ENCODE measurements around the gene CTF1. TPM values are rescaled to one million over a fixed set of nuclear protein-coding genes. Genes with fewer than 3 reads are reported as not detected.
"Not testable (repeated sequence)": the region's sequence is repeated elsewhere in the genome, so short reads cannot be mapped to it uniquely, and the experiment has no call there.

The CTF1 gene
- total RNA-seq, 1 donor from 2014 or later = 0.41 TPM

- DNase-seq (ENCODE audit: low spot score in 2 of 2) (no peak), FAIRE-seq (no peak)
These were observed 10.3 kb upstream of the CTF1 start for GRCh38 chr16:30886145-30886544.

- FAIRE-seq (no peak), DNase-seq (ENCODE audit: low spot score in 2 of 2) (no peak)
These were observed 8.5 kb upstream of the CTF1 start for GRCh38 chr16:30887927-30888326.

- FAIRE-seq (no peak), DNase-seq (ENCODE audit: low spot score in 2 of 2) (no peak)
These were observed 7.4 kb upstream of the CTF1 start for GRCh38 chr16:30888856-30889499.

- DNase-seq (ENCODE audit: low spot score in 2 of 2) (no peak), FAIRE-seq (no peak)
These were observed 6.7 kb upstream of the CTF1 start for GRCh38 chr16:30889721-30890120.

- DNase-seq (ENCODE audit: low spot score in 2 of 2); FAIRE-seq: not testable (repeated sequence)
These were observed 5.2 kb upstream of the CTF1 start for GRCh38 chr16:30891043-30891823.

- no peak for FAIRE-seq
- DNase-seq (ENCODE audit: low spot score in 2 of 2) = no peak
These were observed 3.6 kb upstream of the CTF1 start for GRCh38 chr16:30892670-30893416.

- no peak for FAIRE-seq
These were observed 3.0 kb upstream of the CTF1 start for GRCh38 chr16:30893417-30893743.

GRCh38 chr16:30893744-30894539 lies 2.5 kb upstream of the CTF1 start, which contains the start of gene BCL7C:
Gene BCL7C, minus strand, starts transcription at chr16:30894077. Its CDS starts 133 bp downstream, at chr16:30893944.
- no peak for FAIRE-seq
- peak; percentile 88 for DNase-seq (ENCODE audit: low spot score in 2 of 2)

More at GRCh38 chr16:30893417-30893743, 3.0 kb upstream of the CTF1 start:
- no peak for DNase-seq (ENCODE audit: low spot score in 2 of 2)

GRCh38 chr16:30894540-30895368 lies 1.7 kb upstream of the CTF1 start:
- FAIRE-seq = no peak
- DNase-seq (ENCODE audit: low spot score in 2 of 2) = no peak

- no peak for FAIRE-seq
- DNase-seq (ENCODE audit: low spot score in 2 of 2) = no peak
These were observed 670 bp upstream of the CTF1 start for GRCh38 chr16:30895627-30896260.

- FAIRE-seq (no peak), DNase-seq (ENCODE audit: low spot score in 2 of 2) (peak; percentile 84 to 86)
These were observed 697 bp downstream of the CTF1 start for GRCh38 chr16:30896889-30897733.

GRCh38 chr16:30899794-30900193 lies 3.4 kb downstream of the CTF1 start:
- DNase-seq (ENCODE audit: low spot score in 2 of 2) = no peak
- no peak for FAIRE-seq

GRCh38 chr16:30900588-30900987 lies 4.2 kb downstream of the CTF1 start:
- DNase-seq (ENCODE audit: low spot score in 2 of 2) (no peak), FAIRE-seq (no peak)

GRCh38 chr16:30901201-30902028 lies 5.0 kb downstream of the CTF1 start:
- DNase-seq (ENCODE audit: low spot score in 2 of 2) = no peak
- no peak for FAIRE-seq

- FAIRE-seq = no peak
- DNase-seq (ENCODE audit: low spot score in 2 of 2) = peak; percentile 91
These were observed 5.9 kb downstream of the CTF1 start for GRCh38 chr16:30902029-30902972.

GRCh38 chr16:30903002-30903401 lies 6.6 kb downstream of the CTF1 start:
- no peak for FAIRE-seq
- DNase-seq (ENCODE audit: low spot score in 2 of 2) = no peak
